SK-N-MC (cell line): ENCODE results near the gene ATXN7L1.

Experiments used
- DNase-seq: peaks from one replicate; pipeline ENCODE4 v3.0.0-alpha.2; 2011; ENCODE audit warnings: low read depth, low spot score
- H3K27ac ChIP-seq: fragments of 200-600 bp; sonication (generic); 2 replicates; pipeline ENCODE4 v1.5.1; 2016; ENCODE audit warnings: mixed run types
- H3K36me3 ChIP-seq: fragments of 200-600 bp; sonication (generic); 2 replicates; pipeline ENCODE4 v1.6.1; 2017; ENCODE audit warnings: antibody characterized with exemption, low read length, mixed read lengths; ENCODE audit not compliant: insufficient read depth
- H3K4me3 ChIP-seq: fragments of 200-600 bp; sonication (generic); 2 replicates; pipeline ENCODE4 v1.5.1; 2016
- H3K9ac ChIP-seq: fragments of 200-600 bp; sonication (generic); 2 replicates; pipeline ENCODE4 v1.8.0; 2017; ENCODE audit warnings: mixed run types, mixed read lengths; ENCODE audit not compliant: insufficient read length
- H3K9me3 ChIP-seq: fragments of 200-600 bp; sonication (generic); 2 replicates; pipeline ENCODE4 v1.6.1; 2017; ENCODE audit warnings: low read depth, mild to moderate bottlenecking, antibody characterized with exemption, low read length, moderate library complexity, mixed read lengths
- EZH2 ChIP-seq: fragments of 200-600 bp; sonication (generic); IDR thresholded peaks from one replicate; pipeline ENCODE4 v1.6.1; 2017; ENCODE audit warnings: antibody characterized with exemption
- FOXP2 ChIP-seq: optimal IDR thresholded peaks from 2 replicates; pipeline ENCODE3; 2011; ENCODE audit warnings: mild to moderate bottlenecking, moderate library complexity; ENCODE audit not compliant: insufficient read depth; ENCODE audit errors: extremely low read length, control extremely low read depth
- POLR2AphosphoS5 ChIP-seq: IDR thresholded peaks from 2 replicates; pipeline ENCODE4 v1.6.1; 2012; ENCODE audit warnings: mild to moderate bottlenecking, low read depth, low read length, borderline replicate concordance

Gene ATXN7L1

DNA sequence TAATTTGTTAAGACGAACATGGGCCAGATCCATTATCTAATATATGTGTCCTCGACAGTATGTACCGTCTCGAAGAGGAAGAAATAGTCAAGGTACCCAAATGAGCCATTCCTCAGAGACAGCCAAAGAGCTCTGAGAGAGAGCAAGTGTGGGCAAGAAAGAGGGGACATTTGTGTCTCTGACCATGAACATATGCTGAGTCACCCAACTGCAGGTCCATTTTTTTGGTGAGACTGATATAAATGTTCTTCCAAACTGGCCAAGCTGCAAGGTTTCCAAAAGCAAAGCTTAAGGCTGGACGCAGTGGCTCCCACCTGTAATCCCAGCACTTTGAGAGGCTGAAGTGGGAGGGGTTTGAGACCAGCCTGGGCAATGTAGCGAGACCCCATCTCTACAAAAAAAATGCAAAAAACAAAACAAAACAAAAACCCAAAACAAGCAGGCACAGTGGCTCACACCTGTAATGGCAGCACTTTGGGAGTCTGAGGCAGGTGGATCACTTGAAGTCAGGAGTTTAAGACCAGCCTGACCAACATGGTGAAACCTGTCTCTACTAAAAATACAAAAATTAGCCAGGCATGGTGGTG, 26.0 kb upstream of the ATXN7L1 start:
- Histone ChIP-seq H3K27ac (no peak overlapping the region), H3K36me3 (no peaks in the 10 kb centered on the region), H3K9ac (no peak overlapping the region), H3K4me3 (no peak overlapping the region), H3K9me3 (no peaks in the 10 kb centered on the region)
- no peak for DNase-seq
- TF ChIP-seq POLR2AphosphoS5 = no peak

DNA sequence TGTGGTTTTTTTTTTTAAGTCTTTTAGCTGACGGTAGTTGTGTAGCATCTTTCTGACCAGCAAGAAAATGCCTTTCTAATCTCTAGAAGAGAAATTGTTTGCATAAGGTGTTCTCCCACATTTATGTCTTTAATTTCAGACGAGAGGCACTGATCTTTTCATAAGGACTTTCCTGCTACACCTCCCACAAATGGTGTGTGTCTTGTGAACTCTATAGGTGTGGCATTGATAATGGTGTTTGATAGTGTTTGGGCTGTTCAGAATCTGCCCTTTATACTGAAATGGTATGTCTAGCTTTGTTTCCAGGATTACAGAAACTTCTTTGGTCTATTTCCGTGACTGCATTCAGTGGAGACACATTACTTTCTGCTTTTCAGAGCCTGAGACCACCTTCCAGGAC, 21.6 kb upstream of the ATXN7L1 start:
- H3K36me3 ChIP-seq = no peaks in the 10 kb centered on the region
- DNase-seq = no peak
- H3K27ac ChIP-seq = no peak overlapping the region
- no peaks in the 10 kb centered on the region for H3K9me3 ChIP-seq
- H3K4me3 ChIP-seq = no peak overlapping the region
- no peak overlapping the region for H3K9ac ChIP-seq
- no peak for TF ChIP-seq EZH2
- TF ChIP-seq POLR2AphosphoS5 = no peak
- TF ChIP-seq FOXP2 = no peak

DNA sequence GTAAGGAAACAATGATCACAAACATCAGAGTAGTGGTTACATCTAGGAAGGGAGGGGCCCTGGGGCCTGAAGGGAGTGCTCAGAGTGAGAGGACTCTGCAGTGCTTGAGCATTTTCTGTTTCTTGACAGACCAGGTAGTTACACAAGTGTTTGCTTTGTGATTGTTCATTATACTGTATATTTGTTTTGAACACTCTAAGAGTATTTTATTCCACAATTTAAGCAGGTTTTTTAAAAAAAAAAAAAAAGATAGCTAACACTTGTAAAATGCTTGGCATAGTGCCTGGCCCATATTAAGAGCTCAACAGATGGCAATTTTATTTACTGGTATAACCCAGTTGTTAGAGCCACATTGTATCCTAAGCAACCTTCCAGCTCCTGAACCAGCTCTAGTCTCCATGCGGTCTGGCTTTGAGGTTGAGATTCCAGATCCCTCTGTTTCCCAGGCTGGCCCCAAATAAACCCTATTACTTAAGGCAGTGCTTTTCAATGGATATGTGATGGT, 20.1 kb upstream of the ATXN7L1 start:
- Histone ChIP-seq H3K9ac (no peak overlapping the region), H3K4me3 (no peak overlapping the region), H3K36me3 (no peaks in the 10 kb centered on the region), H3K27ac (peak overlapping the region; percentile 40; the same call in 1 of the 2 replicates), H3K9me3 (no peaks in the 10 kb centered on the region)
- TF ChIP-seq EZH2 = no peak
- TF ChIP-seq FOXP2 = peak; percentile 66
- DNase-seq = peak; percentile 61

DNA sequence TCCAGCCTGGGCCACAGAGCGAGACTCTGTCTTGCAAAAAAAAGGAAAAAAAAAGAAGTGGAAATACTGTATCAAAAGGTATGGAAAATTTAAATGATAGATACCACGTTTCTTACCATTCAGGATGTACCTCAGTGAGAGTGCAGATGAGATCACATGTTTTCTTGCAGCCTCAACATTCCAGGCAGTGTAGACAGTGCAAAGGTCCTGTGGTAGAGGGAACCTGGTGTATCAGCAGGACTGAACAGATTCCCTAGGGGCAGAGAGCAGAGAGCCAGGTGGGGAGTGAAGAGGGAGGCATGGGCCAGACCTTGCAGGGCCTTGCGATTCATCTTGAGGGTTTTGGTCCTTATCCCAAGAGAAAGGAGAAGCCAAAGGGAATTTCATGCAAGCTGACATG, 17.7 kb upstream of the ATXN7L1 start:
- Histone ChIP-seq H3K36me3 (no peaks in the 10 kb centered on the region), H3K27ac (no peak overlapping the region), H3K9ac (no peak overlapping the region), H3K4me3 (no peak overlapping the region), H3K9me3 (no peaks in the 10 kb centered on the region)
- no peak for TF ChIP-seq EZH2
- TF ChIP-seq FOXP2 = no peak
- no peak for TF ChIP-seq POLR2AphosphoS5
- DNase-seq = no peak

DNA sequence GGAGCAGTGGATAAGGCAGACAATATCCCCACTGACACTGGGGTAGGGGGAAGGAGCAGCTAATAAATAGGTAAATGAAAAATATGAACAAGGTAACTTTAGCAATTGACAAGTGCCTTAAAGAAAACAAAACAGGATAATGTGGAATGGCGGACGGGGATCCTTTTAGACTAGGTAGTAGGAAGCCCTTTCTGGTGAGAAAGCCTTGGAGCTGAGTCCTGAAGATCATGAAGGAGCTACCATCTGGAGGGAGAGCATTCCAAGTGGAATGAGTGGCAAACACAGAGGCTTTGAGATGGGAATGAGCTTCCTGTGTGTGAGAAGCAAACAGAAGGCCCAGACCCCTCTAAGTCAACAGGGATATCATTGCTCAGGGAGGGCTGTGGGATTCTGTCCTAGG, 16.0 kb upstream of the ATXN7L1 start:
- Histone ChIP-seq H3K27ac (no peak overlapping the region), H3K9ac (no peak overlapping the region), H3K36me3 (no peaks in the 10 kb centered on the region), H3K9me3 (no peaks in the 10 kb centered on the region), H3K4me3 (no peak overlapping the region)
- TF ChIP-seq FOXP2 = no peak
- TF ChIP-seq POLR2AphosphoS5 = no peak
- no peak for TF ChIP-seq EZH2
- no peak for DNase-seq

DNA sequence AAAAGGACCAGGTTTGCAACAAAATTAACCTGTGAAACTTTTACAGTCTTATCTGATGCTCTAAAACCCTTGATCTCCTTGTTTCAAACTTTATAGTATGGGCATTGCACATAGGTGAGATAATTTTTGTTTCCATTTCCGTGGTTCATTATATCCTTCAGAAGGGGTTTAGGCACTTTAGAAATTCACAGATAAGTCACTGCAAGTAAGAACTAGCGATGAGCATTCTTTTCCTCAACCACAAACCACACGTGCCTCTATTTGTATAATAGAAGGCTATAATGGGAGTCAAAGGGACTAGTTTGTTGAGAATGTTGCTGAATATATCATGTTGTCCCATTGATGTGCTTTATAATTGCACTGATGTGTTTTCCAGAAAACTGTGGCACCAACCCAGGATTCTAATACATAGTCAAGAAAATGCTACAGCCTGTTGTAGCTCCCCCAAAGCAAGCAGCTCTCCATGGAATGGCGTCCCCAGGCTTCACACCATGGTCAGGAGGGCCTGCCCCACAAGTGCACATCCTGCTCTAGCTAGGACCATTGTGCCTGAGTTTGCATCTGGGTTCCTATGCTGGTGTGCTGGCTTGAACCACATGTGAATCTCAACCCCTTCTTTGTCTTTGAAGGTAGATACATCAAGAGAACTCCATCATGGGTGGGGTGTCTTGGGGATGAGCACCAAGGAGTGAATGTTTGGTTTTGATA, 14.0 kb upstream of the ATXN7L1 start:
- H3K9ac ChIP-seq = no peak overlapping the region

DNA sequence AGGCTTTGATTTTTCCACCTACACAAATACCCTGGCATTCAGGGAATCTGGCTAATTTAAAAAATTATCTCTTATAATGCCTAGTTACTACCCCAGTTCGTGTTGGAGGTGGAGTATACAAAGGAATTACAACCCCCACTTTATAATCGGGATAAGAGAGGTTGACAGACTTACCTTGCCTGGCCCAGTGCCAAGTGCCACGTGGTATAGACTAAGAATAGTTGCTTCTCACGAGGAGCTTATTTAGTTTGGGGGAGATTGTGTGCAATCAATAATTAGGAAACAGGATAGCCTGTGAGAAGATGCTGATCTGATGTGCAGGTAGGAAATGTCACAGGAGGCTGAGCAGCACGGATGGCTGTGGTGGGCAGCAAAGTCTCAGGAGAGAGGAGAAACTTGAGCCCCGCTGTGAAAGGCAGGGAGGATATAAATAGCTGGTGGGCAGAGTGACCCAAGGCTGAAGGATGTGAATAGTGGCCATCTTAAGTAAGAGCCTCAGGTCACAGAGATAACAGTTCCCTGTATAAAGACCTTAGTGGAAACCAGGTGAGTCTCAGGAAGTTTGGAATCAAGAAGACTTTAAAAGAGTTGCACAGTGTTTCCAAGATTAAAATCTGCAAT, 11.3 kb upstream of the ATXN7L1 start:
- no peak for DNase-seq
- no peak for TF ChIP-seq FOXP2
- no peak for TF ChIP-seq EZH2
- TF ChIP-seq POLR2AphosphoS5 = no peak

More for the DNA sequence above, 14.0 kb upstream of the ATXN7L1 start:
- TF ChIP-seq FOXP2 = no peak
- no peak for TF ChIP-seq POLR2AphosphoS5
- no peak for TF ChIP-seq EZH2
- H3K36me3 ChIP-seq = no peaks in the 10 kb centered on the region
- H3K4me3 ChIP-seq = no peak overlapping the region
- H3K27ac ChIP-seq = no peak overlapping the region
- no peaks in the 10 kb centered on the region for H3K9me3 ChIP-seq
- DNase-seq = no peak

DNA sequence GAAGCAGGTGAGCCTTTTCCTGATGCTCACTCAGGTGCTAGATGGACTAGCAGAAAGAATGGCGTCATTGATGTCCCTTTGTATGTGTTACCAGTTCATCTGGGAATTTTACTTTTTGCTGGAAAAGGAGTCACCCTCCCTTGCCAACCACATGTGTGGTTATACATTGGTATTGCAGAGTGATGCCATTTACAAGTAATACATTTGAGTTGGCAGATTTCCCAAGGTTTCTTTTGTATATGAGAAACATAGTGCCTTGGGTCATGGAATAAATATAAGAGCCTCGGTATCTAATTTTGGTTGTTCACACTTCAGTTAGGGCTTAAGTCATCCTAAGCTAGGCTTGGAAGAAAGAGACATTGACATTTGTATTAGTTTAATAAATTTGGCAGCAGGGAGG, 10.4 kb upstream of the ATXN7L1 start:
- DNase-seq = peak; percentile 53
- no peak overlapping the region for H3K9ac ChIP-seq
- peak overlapping the region; percentile 15; the same call in 1 of the 2 replicates for H3K4me3 ChIP-seq
- no peaks in the 10 kb centered on the region; the same call in 1 of the 2 replicates for H3K36me3 ChIP-seq
- H3K9me3 ChIP-seq = no peaks in the 10 kb centered on the region
- TF ChIP-seq POLR2AphosphoS5 (no peak), EZH2 (no peak), FOXP2 (no peak)
- H3K27ac ChIP-seq = peak overlapping the region; percentile 59

More for the DNA sequence above, 11.3 kb upstream of the ATXN7L1 start:
- no peak overlapping the region for H3K27ac ChIP-seq
- no peak overlapping the region for H3K4me3 ChIP-seq
- no peak overlapping the region for H3K9ac ChIP-seq
- no peaks in the 10 kb centered on the region for H3K9me3 ChIP-seq
- H3K36me3 ChIP-seq = no peaks in the 10 kb centered on the region; the same call in 1 of the 2 replicates
